ENCODE results near the gene SORCS2.

SORCS2 gene

GRCh38 chr4:7154351-7154981, 37.9 kb upstream of the SORCS2 start:
- DNase-seq (ENCODE audit: extremely low spot score): no peak
- POLR2A ChIA-PET: no interaction called here
- TF ChIP-seq NFRKB (IDR thresholded peaks at IDR 0.05) (no peak), SUZ12 (IDR thresholded peaks at IDR 0.05) (no peak), BHLHE40 (IDR thresholded peaks at IDR 0.05; ENCODE audit: borderline replicate concordance) (no peak), ELF4 (IDR thresholded peaks at IDR 0.05) (no peak), LEF1 (IDR thresholded peaks at IDR 0.05; ENCODE audit: borderline replicate concordance) (no peak), L3MBTL2 (conservative IDR thresholded peaks at IDR 0.05) (no peak), ARNT (IDR thresholded peaks at IDR 0.05) (no peak)
- CTCF ChIA-PET: no interaction called here

- no peak for DNase-seq (ENCODE audit: extremely low spot score)
- CTCF ChIA-PET: interaction anchor here (0.9 kb wide), 1 partner anchor 9 kb away, joined by 3 read pairs; no protein-coding TSS in a partner anchor
- POLR2A ChIA-PET: no interaction called here
- TF ChIP-seq NFRKB (IDR thresholded peaks at IDR 0.05): no peak
- no peak for TF ChIP-seq BHLHE40 (IDR thresholded peaks at IDR 0.05; ENCODE audit: borderline replicate concordance)
- no peak for TF ChIP-seq HDGF (IDR thresholded peaks at IDR 0.05; ENCODE audit: borderline replicate concordance)
- no peak for TF ChIP-seq L3MBTL2 (conservative IDR thresholded peaks at IDR 0.05)
- no peak for TF ChIP-seq ZNF384 (IDR thresholded peaks at IDR 0.05)
- no peak for TF ChIP-seq FOXA1 (IDR thresholded peaks at IDR 0.05)
- no peak for TF ChIP-seq SUZ12 (IDR thresholded peaks at IDR 0.05)
- TF ChIP-seq PKNOX1 (IDR thresholded peaks at IDR 0.05): no peak
- no peak for TF ChIP-seq SP1 (IDR thresholded peaks at IDR 0.05)
- TF ChIP-seq FOXK2 (IDR thresholded peaks at IDR 0.05): no peak
- TF ChIP-seq ELF4 (IDR thresholded peaks at IDR 0.05): no peak
These were observed 36.7 kb upstream of the SORCS2 start for GRCh38 chr4:7155590-7156071.

- DNase-seq (ENCODE audit: extremely low spot score): no peak
- ChIA-PET POLR2A (no interaction called here), CTCF (interaction anchor here (0.6 to 1.1 kb wide), 4 partner anchors 10 to 89 kb away, joined by 3 to 5 read pairs (median 3); no protein-coding TSS in a partner anchor)
- TF ChIP-seq BHLHE40 (IDR thresholded peaks at IDR 0.05; ENCODE audit: borderline replicate concordance): no peak
- no peak for TF ChIP-seq ARNT (IDR thresholded peaks at IDR 0.05)
- no peak for TF ChIP-seq ZNF384 (IDR thresholded peaks at IDR 0.05)
- TF ChIP-seq FOXA1 (IDR thresholded peaks at IDR 0.05): no peak
- TF ChIP-seq L3MBTL2 (conservative IDR thresholded peaks at IDR 0.05): no peak
These were observed 36.0 kb upstream of the SORCS2 start for GRCh38 chr4:7156328-7156727.

- ChIA-PET POLR2A (no interaction called here), CTCF (interaction anchor here (0.6 to 1.1 kb wide), 5 partner anchors 10 to 88 kb away, joined by 3 to 5 read pairs (median 3); no protein-coding TSS in a partner anchor)
- DNase-seq (ENCODE audit: extremely low spot score): peak; percentile 48
- no peak for TF ChIP-seq CTBP1 (IDR thresholded peaks at IDR 0.05; ENCODE audit: borderline replicate concordance)
- TF ChIP-seq ARNT (IDR thresholded peaks at IDR 0.05): no peak
- no peak for TF ChIP-seq FOXK2 (IDR thresholded peaks at IDR 0.05)
- TF ChIP-seq TARDBP (IDR thresholded peaks at IDR 0.05): no peak
- no peak for TF ChIP-seq NFRKB (IDR thresholded peaks at IDR 0.05)
- TF ChIP-seq ZNF384 (IDR thresholded peaks at IDR 0.05): no peak
- TF ChIP-seq SUZ12 (IDR thresholded peaks at IDR 0.05): no peak
- TF ChIP-seq FOXA1 (IDR thresholded peaks at IDR 0.05): no peak
- no peak for TF ChIP-seq LEF1 (IDR thresholded peaks at IDR 0.05; ENCODE audit: borderline replicate concordance)
- TF ChIP-seq L3MBTL2 (conservative IDR thresholded peaks at IDR 0.05): no peak
- no peak for TF ChIP-seq PKNOX1 (IDR thresholded peaks at IDR 0.05)
- TF ChIP-seq ELF4 (IDR thresholded peaks at IDR 0.05): no peak
These were observed 35.4 kb upstream of the SORCS2 start for GRCh38 chr4:7156761-7157488.

GRCh38 chr4:7157666-7158065, 34.7 kb upstream of the SORCS2 start:
- DNase-seq (ENCODE audit: extremely low spot score): no peak
- CTCF ChIA-PET: interaction anchor here (1.0 kb wide), 1 partner anchor 19 kb away, joined by 3 read pairs; no protein-coding TSS in a partner anchor
- POLR2A ChIA-PET: no interaction called here
- TF ChIP-seq HDGF (IDR thresholded peaks at IDR 0.05; ENCODE audit: borderline replicate concordance): no peak
- no peak for TF ChIP-seq BHLHE40 (IDR thresholded peaks at IDR 0.05; ENCODE audit: borderline replicate concordance)
- no peak for TF ChIP-seq PKNOX1 (IDR thresholded peaks at IDR 0.05)
- TF ChIP-seq FOXK2 (IDR thresholded peaks at IDR 0.05): no peak
- TF ChIP-seq CTBP1 (IDR thresholded peaks at IDR 0.05; ENCODE audit: borderline replicate concordance): no peak
- no peak for TF ChIP-seq SP1 (IDR thresholded peaks at IDR 0.05)
- no peak for TF ChIP-seq FOXA1 (IDR thresholded peaks at IDR 0.05)
- TF ChIP-seq FOXM1 (IDR thresholded peaks at IDR 0.05; ENCODE audit: borderline replicate concordance): no peak
- TF ChIP-seq L3MBTL2 (conservative IDR thresholded peaks at IDR 0.05): no peak

GRCh38 chr4:7158081-7158750, 34.1 kb upstream of the SORCS2 start:
- TF ChIP-seq FOXA1 (IDR thresholded peaks at IDR 0.05) (no peak), L3MBTL2 (conservative IDR thresholded peaks at IDR 0.05) (no peak), ZNF384 (IDR thresholded peaks at IDR 0.05) (no peak), SP1 (IDR thresholded peaks at IDR 0.05) (no peak)
- POLR2A ChIA-PET: no interaction called here
- CTCF ChIA-PET: no interaction called here
- DNase-seq (ENCODE audit: extremely low spot score): no peak
